Neuronal stem cell (in vitro differentiated cells): ENCODE data around the gene BSG.
A peak's percentile ranks its signal among the peaks of the same experiment; 100 is the strongest.
"Not testable (repeated sequence)": the region's sequence is repeated elsewhere in the genome, so short reads cannot be mapped to it uniquely, and the experiment has no call there.

Source experiments
- DNase-seq: peaks from one replicate; pipeline ENCODE4 v3.0.0-alpha.2; 2013; ENCODE audit warnings: low spot score
- H2AFZ ChIP-seq: one replicate; pipeline ENCODE4 v1.6.1; 2013; ENCODE audit warnings: mild to moderate bottlenecking, low read length, inconsistent platforms
- H2AK5ac ChIP-seq: 2 replicates; pipeline ENCODE4 v1.6.1; 2013; ENCODE audit warnings: low read depth, mild to moderate bottlenecking, inconsistent platforms, low read length, moderate library complexity, mixed read lengths
- H2BK120ac ChIP-seq: 2 replicates; pipeline ENCODE4 v1.6.1; 2013; ENCODE audit warnings: low read depth, mild to moderate bottlenecking, inconsistent platforms, low read length, moderate library complexity, mixed read lengths
- H2BK12ac ChIP-seq: one replicate; pipeline ENCODE4 v1.6.1; 2013; ENCODE audit warnings: low read length, inconsistent platforms
- H2BK15ac ChIP-seq: 2 replicates; pipeline ENCODE4 v1.6.1; 2013; ENCODE audit warnings: mild to moderate bottlenecking, low read length, inconsistent platforms, mixed read lengths
- H2BK5ac ChIP-seq: one replicate; pipeline ENCODE4 v1.6.1; 2013; ENCODE audit warnings: inconsistent platforms, mild to moderate bottlenecking, low read length, moderate library complexity
- H3K14ac ChIP-seq: one replicate; pipeline ENCODE4 v1.6.1; 2013; ENCODE audit warnings: low read length, inconsistent platforms
- H3K18ac ChIP-seq: 2 replicates; pipeline ENCODE4 v1.6.1; 2013; ENCODE audit warnings: low read length, inconsistent platforms
- H3K23ac ChIP-seq: 2 replicates; pipeline ENCODE4 v1.6.1; 2013; ENCODE audit warnings: low read depth, mild to moderate bottlenecking, mixed read lengths, low read length, inconsistent platforms; ENCODE audit not compliant: poor library complexity
- H3K27ac ChIP-seq: replicated peaks from 3 replicates; pipeline ENCODE4 v1.5.1; 2013; ENCODE audit warnings: low read length, inconsistent platforms
- H3K27me3 ChIP-seq, 3 experiments: 2 replicates each; pipeline ENCODE4 v1.6.1; 2013; ENCODE audit warnings: low read length in 3 of 3, mild to moderate bottlenecking in 2 of 3, inconsistent platforms in 1 of 3, low read depth in 1 of 3, mixed read lengths in 1 of 3, moderate library complexity in 1 of 3; ENCODE audit not compliant: control insufficient read depth in 3 of 3, insufficient read depth in 3 of 3
- H3K36me3 ChIP-seq, 2 donors: replicated peaks in 1 of 2; 2 replicates each; pipeline ENCODE4 v1.6.1; 2013; ENCODE audit warnings: low read length in 2 of 2; ENCODE audit not compliant: control insufficient read depth in 2 of 2, insufficient read depth in 2 of 2
- H3K4ac ChIP-seq: 2 replicates; pipeline ENCODE4 v1.6.1; 2013; ENCODE audit warnings: inconsistent platforms, mild to moderate bottlenecking, low read length, moderate library complexity
- H3K4me1 ChIP-seq, 2 donors: 1 replicate in 1 of 2; 2 replicates in 1 of 2; pipeline ENCODE4 v1.6.1; 2013; ENCODE audit warnings: low read length in 2 of 2, low read depth in 1 of 2; ENCODE audit not compliant: control insufficient read depth in 2 of 2, insufficient read depth in 1 of 2
- H3K4me2 ChIP-seq: one replicate; pipeline ENCODE4 v1.6.1; 2013; ENCODE audit warnings: mild to moderate bottlenecking, low read length, inconsistent platforms; ENCODE audit not compliant: insufficient read depth, poor library complexity, severe bottlenecking
- H3K4me3 ChIP-seq, 2 donors: 2 replicates each; pipeline ENCODE4 v1.5.1; 2013; ENCODE audit warnings: low read length in 2 of 2, mild to moderate bottlenecking in 2 of 2, inconsistent platforms in 1 of 2, moderate library complexity in 1 of 2
- H3K79me1 ChIP-seq: one replicate; pipeline ENCODE4 v1.6.1; 2013; ENCODE audit warnings: low read depth, mild to moderate bottlenecking, inconsistent platforms, low read length, moderate library complexity
- H3K9ac ChIP-seq: one replicate; pipeline ENCODE4 v1.6.1; 2013; ENCODE audit warnings: mild to moderate bottlenecking, low read depth, low read length, inconsistent platforms; ENCODE audit not compliant: poor library complexity
- H3K9me3 ChIP-seq, 2 donors: replicated peaks in 1 of 2; 2 replicates each; pipeline versions ENCODE3 to v1.6.1; 2013; ENCODE audit warnings: low read length in 2 of 2, mild to moderate bottlenecking in 2 of 2, inconsistent platforms in 1 of 2, low read depth in 1 of 2, mixed read lengths in 1 of 2, moderate library complexity in 1 of 2; ENCODE audit not compliant: control insufficient read depth in 2 of 2, insufficient read depth in 1 of 2
- H4K8ac ChIP-seq: one replicate; pipeline ENCODE4 v1.6.1; 2013; ENCODE audit warnings: low read depth, mild to moderate bottlenecking, inconsistent platforms, low read length, moderate library complexity
- H4K91ac ChIP-seq: one replicate; pipeline ENCODE4 v1.6.1; 2013; ENCODE audit warnings: low read length, low read depth, mild to moderate bottlenecking, inconsistent platforms; ENCODE audit not compliant: poor library complexity
- WGBS, 2 donors: extraction: QIAGEN DNeasy Blood & Tissue Kit; methylation state at CpG; one replicate each; pipeline ENCODE4 v1.1.7; 2013; ENCODE audit warnings: missing lambda C conversion rate in 2 of 2, mixed read lengths in 1 of 2; ENCODE audit not compliant: insufficient read length in 2 of 2, insufficient replicate concordance in 1 of 2; ENCODE audit errors: extremely low coverage in 2 of 2; 5-methylcytosine and 5-hydroxymethylcytosine counted together

The BSG gene

DNA sequence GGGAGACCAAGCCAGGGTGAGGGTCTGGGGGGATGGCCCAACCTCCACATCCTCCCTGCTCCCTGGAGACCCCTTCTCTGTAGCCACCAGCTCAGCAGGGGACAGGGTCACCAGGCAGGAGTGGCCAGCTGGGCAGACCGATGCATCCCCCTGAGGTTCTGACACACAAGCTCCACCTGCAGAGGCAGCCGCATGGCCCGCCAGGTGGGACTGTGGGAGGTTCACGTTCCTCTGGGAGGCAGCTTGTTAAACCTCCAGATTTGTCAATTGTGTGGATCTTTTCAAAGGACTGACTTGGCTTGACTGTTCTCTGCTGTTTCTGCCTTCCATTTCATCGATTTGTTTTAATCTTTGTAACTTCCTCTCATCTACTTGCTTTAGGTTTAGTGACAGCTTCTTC is 52.9 kb downstream of the BSG start:
- Histone ChIP-seq H3K14ac (no peak overlapping the region), H4K91ac (no peak overlapping the region), H3K36me3 (peaks cover 19 to 69% of the 10 kb centered on the region in 2 donors), H3K79me1 (peaks cover 6% of the 10 kb centered on the region), H3K4me1 (peaks cover 0 to 12% of the 10 kb centered on the region in 2 donors), H2BK5ac (no peak overlapping the region), H3K18ac (no peak overlapping the region), H3K4ac (no peak overlapping the region), H4K8ac (no peak overlapping the region), H3K9me3 (no peaks in the 10 kb centered on the region), H2AFZ (no peak overlapping the region), H3K27me3 (no peaks in the 10 kb centered on the region), H3K4me3 (no peak overlapping the region), H2BK120ac (no peak overlapping the region), H3K27ac (no peak overlapping the region), H3K9ac (no peak overlapping the region), H2AK5ac (no peak overlapping the region), H3K23ac (no peak overlapping the region), H3K4me2 (no peak overlapping the region), H2BK12ac (no peak overlapping the region), H2BK15ac (no peak overlapping the region)
- WGBS, 2 donors, result no CpG with 5 or more reads among the region's 5 CpGs
- DNase-seq, result no peak

DNA sequence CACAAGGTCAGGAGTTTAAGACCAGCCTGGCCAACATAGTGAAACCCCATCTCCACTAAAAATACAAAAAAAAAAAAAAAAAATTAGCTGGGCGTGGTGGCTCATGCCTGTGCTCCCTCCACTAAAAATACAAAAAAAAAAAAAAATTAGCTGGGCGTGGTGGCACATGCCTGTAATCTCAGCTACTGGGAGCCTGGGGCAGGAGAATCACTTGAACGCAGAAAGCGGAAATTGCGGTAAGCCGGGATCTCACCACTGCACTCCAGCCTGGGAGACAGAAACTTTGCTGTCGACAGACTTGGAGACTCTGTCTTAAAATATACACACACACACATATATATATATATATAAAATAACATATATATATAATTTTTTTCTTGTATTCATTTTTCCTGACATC is 54.2 kb downstream of the BSG start:
- not testable (repeated sequence) for H3K27me3 ChIP-seq, DNase-seq, H3K4me2 ChIP-seq, H3K23ac ChIP-seq, H4K91ac ChIP-seq, H3K79me1 ChIP-seq, H2AFZ ChIP-seq, H2BK12ac ChIP-seq, H3K4ac ChIP-seq, H3K9ac ChIP-seq, H3K14ac ChIP-seq, H3K4me3 ChIP-seq, H3K27ac ChIP-seq, H2BK120ac ChIP-seq, H2AK5ac ChIP-seq, H3K18ac ChIP-seq, H4K8ac ChIP-seq, H3K9me3 ChIP-seq, H2BK15ac ChIP-seq, H2BK5ac ChIP-seq
- H3K4me1 ChIP-seq, result peaks cover 0 to 12% of the 10 kb centered on the region in 2 donors
- H3K36me3 ChIP-seq, result peaks cover 20 to 72% of the 10 kb centered on the region in 2 donors
- WGBS, 2 donors, result no CpG with 5 or more reads among the region's 7 CpGs

DNA sequence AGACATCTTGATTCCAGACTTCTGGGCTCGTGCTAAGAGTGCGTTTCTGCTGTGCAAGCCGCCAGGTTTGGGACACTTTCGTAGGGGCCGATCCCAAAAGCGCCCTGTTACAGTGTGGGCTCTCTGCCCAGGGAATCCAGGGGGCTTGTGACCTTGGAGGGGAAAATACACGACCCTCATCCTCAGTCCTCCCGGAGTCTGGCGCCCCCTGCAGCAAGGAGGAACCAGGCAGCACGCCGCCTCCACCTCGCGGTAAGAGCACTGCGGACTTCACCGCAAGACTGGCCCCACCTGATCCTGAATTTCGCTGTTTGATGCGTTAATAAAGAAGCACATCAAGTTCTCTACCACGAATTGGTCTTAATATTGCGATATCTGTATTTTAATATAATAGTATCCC is 55.8 kb downstream of the BSG start:
- H3K9me3 ChIP-seq, result no peaks in the 10 kb centered on the region
- no peak overlapping the region for H3K9ac ChIP-seq
- no peak overlapping the region for H4K8ac ChIP-seq
- no peak overlapping the region for H2BK12ac ChIP-seq
- no peaks in the 10 kb centered on the region for H3K27me3 ChIP-seq
- peaks cover 7% of the 10 kb centered on the region for H3K79me1 ChIP-seq
- H3K18ac ChIP-seq, result no peak overlapping the region
- H2AFZ ChIP-seq, result no peak overlapping the region
- WGBS, 2 donors, result no CpG with 5 or more reads among the region's 19 CpGs
- no peak overlapping the region for H4K91ac ChIP-seq
- H2BK15ac ChIP-seq, result no peak overlapping the region
- peaks cover 13 to 57% of the 10 kb centered on the region in 2 donors for H3K36me3 ChIP-seq
- no peak overlapping the region for H2BK5ac ChIP-seq
- no peak overlapping the region for H2BK120ac ChIP-seq
- no peak overlapping the region for H2AK5ac ChIP-seq
- H3K23ac ChIP-seq, result no peak overlapping the region
- H3K4me1 ChIP-seq, result peaks cover 4 to 14% of the 10 kb centered on the region in 2 donors
- DNase-seq, result no peak
- no peak overlapping the region for H3K27ac ChIP-seq
- H3K4me2 ChIP-seq, result no peak overlapping the region
- no peak overlapping the region for H3K4ac ChIP-seq
- no peak overlapping the region for H3K14ac ChIP-seq
- no peak overlapping the region for H3K4me3 ChIP-seq

DNA sequence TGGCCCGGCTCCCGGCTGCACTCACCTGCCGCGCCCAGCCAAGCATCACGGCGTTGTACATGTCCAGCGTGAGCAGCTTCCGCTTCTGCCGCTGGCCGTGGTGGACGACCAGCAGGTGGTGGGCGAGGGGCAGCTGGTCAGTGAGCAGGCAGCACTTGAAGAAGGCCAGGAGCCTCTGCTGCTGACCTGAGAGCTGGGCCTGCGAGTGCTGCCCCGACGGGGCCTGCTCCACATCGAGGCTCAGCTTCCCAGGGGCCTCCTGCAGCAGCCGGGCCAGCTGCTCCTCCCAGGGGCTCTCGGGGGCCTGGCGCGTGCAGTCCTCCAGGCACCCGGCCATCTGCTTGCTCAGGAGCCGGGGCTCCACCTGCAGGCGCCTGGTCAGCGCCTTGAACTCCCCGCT is 57.1 kb downstream of the BSG start:
- H3K27ac ChIP-seq, H3K9me3 ChIP-seq, H3K27me3 ChIP-seq, H3K18ac ChIP-seq, H3K9ac ChIP-seq, H4K91ac ChIP-seq, H3K4me2 ChIP-seq, H2BK12ac ChIP-seq, H2BK120ac ChIP-seq, H2BK5ac ChIP-seq, H4K8ac ChIP-seq, H2AFZ ChIP-seq, H3K4me3 ChIP-seq, H3K23ac ChIP-seq, H2AK5ac ChIP-seq, H3K4ac ChIP-seq, DNase-seq, H3K4me1 ChIP-seq, H2BK15ac ChIP-seq: not testable (repeated sequence)
- peaks cover 11 to 46% of the 10 kb centered on the region in 2 donors for H3K36me3 ChIP-seq
- H3K14ac ChIP-seq, result peak overlapping the region; percentile 38
- no CpG with 5 or more reads among the region's 25 CpGs for WGBS, 2 donors
- peaks cover 11% of the 10 kb centered on the region for H3K79me1 ChIP-seq
